ENCODE data around the gene CCR1. TPM values are rescaled to one million over a fixed set of nuclear protein-coding genes. Genes with fewer than 3 reads are reported as not detected.
"Not testable (repeated sequence)": the region's sequence is repeated elsewhere in the genome, so short reads cannot be mapped to it uniquely, and the experiment has no call there.

CCR1 gene
- polyA plus RNA-seq, 3 donors, result 1.9 to 2.5 (median 2.5) TPM

DNA sequence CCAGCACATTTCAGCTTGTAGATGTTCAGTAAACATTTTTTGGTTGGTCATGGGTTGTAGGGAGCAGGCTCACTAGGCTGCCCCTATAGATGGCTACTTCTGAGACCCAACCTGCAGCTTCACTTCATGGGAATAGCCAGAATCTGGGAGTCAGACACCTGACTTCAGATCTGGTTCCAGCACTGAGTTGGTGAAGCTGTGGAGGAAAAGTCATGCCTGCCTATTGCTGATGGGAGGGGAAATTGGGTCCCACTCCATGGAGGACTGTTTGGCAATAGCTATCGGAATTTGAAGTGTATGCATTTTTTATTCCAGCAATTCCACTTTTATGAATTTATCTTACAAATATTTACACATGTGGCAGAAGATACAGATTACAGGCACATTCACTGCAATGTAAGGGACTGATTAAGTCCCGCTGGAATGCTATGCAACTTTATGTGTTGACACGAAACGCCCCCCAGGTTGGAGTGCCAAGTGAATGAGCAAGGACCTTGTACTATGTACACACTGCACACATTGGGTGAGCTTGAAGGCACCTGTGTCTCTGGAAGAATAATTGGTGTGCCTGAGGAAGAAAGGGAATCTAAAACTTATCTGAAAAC is 7.8 kb upstream of the CCR1 start:
- DNase-seq (ENCODE audit: extremely low read depth in 1 of 11, low read depth in 9 of 11, low spot score in 4 of 11), result no peak

GRCh38 chr3:46214751-46215352 is 6.7 kb upstream of the CCR1 start:
- DNase-seq (ENCODE audit: extremely low read depth in 1 of 11, low read depth in 9 of 11, low spot score in 4 of 11), result no peak

- no peak for DNase-seq (ENCODE audit: extremely low read depth in 1 of 11, low read depth in 9 of 11, low spot score in 4 of 11)
Measured at GRCh38 chr3:46213201-46213600, 5.1 kb upstream of the CCR1 start.

DNA sequence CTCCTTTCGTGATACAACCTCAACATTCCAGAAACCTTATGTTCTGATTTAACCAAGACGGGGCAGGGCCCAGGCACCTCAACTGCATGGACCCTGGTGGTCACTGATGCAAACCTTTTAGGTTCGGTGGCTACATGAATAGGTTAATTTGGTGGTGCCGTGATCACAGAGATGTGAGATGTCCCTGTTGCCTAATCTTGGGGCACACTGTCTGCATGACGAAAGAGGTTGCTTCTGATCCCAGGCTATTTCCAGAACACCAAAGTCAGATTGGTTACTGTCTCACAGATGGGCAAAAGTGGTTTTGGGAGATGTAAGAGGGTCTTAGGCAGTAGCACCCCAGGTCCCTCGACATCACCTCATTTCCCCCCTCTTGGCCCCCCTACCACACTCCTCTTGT is 4.0 kb upstream of the CCR1 start:
- DNase-seq (ENCODE audit: extremely low read depth in 1 of 11, low read depth in 9 of 11, low spot score in 4 of 11), result no peak

GRCh38 chr3:46209746-46210470 is 1.8 kb upstream of the CCR1 start:
- DNase-seq (ENCODE audit: extremely low read depth in 1 of 11, low read depth in 9 of 11, low spot score in 4 of 11), result no peak

- no peak for DNase-seq (ENCODE audit: extremely low read depth in 1 of 11, low read depth in 9 of 11, low spot score in 4 of 11)
Measured at GRCh38 chr3:46209053-46209452, 940 bp upstream of the CCR1 start.

DNA sequence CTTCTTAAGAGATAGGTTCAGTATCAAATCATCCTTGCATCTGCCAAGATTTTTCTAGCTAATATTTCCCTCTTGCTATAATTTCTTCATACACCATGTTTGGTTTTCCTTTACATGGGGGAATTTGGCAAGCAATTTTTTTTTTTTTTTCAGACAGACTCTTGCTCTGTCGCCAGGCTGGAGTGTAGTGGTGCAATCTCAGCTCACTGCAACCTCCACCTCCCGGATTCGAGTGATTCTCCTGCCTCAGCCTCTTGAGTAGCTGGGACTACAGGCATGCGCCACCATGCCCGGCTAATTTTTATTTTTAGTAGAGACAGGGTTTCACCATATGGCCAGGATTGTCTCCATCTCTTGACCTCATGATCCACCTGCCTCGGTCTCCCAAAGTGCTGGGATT is 599 bp downstream of the CCR1 start:
- DNase-seq (ENCODE audit: extremely low read depth in 1 of 11, low read depth in 9 of 11, low spot score in 4 of 11), result not testable (repeated sequence)

GRCh38 chr3:46206282-46207015 is 1.7 kb downstream of the CCR1 start:
- no peak for DNase-seq (ENCODE audit: extremely low read depth in 1 of 11, low read depth in 9 of 11, low spot score in 4 of 11)

DNA sequence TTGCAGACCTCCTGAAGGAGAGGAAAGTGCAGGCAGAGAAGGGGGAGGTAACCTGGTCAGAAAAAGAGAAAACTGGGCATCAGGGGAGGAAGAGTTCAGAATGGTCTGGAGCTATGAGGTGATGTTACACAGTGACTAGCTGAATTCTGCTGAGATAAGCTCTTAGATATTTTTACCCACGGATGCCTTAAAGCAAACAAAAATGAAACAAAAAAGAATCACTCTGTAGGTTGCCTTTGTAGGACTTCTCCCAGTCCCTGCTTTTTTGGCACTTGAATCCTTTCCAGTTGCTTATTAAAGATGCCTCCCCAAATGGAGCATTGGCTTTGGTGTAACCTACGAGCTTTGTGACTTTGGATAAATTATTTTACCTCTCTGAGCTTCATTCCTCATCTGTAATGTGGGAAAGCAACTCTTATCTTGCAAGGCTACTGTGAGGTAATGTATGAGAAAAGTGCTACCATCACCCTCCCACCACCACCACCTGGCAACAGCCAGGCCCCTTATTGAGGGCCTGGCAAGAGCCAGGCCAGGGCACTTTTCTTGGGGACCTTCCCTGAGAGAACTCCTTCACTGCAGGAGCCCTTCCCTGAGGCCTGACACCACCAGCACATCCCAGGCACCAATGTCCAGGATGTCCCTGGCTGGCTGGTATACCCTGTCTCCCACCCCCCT is 2.7 kb downstream of the CCR1 start:
- no peak for DNase-seq (ENCODE audit: extremely low read depth in 1 of 11, low read depth in 9 of 11, low spot score in 4 of 11)

DNA sequence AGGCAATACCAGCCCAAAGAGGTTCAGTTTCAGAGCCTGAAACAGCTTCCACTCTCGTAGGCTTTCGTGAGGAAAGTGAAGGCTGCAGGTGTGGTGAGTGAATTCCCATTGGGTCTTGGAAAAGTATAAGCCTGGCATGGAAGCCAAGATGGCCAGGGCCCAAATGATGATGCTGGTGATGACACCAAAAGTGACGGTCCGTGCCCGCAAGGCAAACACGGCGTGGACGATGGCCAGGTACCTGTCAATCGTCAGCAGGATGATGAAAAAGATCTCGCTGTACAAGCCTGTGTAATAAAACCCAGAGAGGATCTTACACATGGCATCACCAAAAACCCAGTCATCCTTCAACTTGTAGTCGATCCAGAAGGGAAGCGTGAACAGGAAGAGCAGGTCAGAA is 4.4 kb downstream of the CCR1 start:
- DNase-seq (ENCODE audit: extremely low read depth in 1 of 11, low read depth in 9 of 11, low spot score in 4 of 11), result no peak

DNA sequence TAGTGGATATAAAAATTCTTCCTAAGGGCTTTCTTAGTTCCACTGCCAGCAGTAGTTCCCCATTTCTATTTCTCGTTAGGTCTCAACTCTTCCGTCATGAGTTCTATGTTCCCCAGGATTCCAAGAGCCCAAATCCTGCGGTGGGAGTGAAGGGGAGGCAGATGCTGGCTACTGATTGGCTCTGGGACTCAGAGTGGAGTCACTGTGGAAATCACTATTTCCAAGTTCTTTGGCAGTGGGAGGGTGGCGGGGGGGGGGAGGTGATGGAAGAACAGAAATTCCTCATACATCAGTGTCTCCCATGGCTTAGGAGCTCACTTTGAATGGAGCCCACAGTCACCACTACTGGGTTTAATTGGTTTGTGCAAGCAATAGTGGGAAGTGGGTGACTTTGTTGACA is 5.6 kb downstream of the CCR1 start:
- no peak for DNase-seq (ENCODE audit: extremely low read depth in 1 of 11, low read depth in 9 of 11, low spot score in 4 of 11)

- DNase-seq (ENCODE audit: extremely low read depth in 1 of 11, low read depth in 9 of 11, low spot score in 4 of 11), result no peak
Measured at GRCh38 chr3:46200790-46201189, 7.3 kb downstream of the CCR1 start.

- DNase-seq (ENCODE audit: extremely low read depth in 1 of 11, low read depth in 9 of 11, low spot score in 4 of 11), result no peak
Measured at GRCh38 chr3:46200211-46200610, 7.9 kb downstream of the CCR1 start.

DNA sequence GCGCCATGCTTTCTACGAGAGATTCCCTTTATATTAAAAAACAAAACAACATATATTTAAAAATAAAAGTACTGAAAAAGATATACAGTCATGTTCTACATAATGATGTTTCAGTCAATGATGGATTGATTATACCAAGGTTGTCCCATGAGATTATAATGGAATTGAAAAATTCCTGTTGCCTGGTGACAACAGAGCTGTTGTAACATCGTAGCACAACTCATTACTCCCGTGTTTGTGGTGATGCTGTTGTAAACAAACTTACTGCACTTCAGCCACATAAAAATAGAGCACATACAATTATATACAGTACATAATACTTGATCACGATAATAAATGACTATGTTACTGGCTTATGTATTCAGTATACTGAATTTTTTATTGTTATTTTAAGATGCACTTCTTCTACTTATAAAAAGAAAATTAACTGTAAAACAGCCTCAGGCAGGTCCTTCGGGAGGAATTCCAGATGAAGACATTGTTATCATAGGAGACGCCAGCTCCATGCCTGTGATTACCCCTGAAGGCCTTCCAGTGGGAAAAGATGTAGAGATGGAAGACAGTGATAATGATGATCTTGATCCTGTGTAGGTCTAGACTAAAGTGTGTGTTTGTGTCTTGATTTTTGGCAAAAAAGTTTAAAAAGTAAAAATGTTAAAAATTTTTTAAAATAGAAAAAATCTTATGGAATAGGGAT is 11.7 kb downstream of the CCR1 start:
- no peak for DNase-seq (ENCODE audit: extremely low read depth in 1 of 11, low read depth in 9 of 11, low spot score in 4 of 11)

DNA sequence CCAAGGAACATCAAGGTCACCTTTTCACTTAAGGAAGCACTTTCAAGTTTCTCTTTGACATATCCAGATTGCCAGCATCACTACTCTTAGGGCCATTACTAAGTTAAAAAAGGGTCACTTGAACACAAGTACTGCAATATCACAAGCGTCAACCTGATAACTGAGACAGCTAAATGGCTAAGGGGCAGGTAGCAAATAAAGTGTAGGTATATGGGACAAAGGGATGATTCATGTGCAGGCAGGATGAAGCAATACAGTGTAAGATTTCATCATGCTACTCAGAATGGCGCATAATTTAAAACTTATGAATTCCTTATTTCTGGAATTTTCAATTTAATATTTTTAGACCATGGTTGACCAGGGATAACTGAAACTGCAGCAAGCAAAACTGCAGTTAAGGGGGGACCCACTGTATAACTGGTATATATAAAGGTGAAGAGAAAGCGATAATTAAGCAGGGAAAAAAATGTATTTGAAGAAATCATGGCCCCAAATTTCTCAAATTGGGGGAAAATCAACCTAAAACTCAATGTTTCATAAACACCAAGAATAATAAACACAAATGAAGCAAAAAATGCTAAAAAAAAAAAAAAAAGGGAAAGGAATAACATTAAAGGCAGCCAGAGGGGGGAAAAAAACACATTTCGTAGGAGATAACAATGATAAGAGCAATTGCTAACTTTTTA is 13.1 kb downstream of the CCR1 start:
- DNase-seq (ENCODE audit: extremely low read depth in 1 of 11, low read depth in 9 of 11, low spot score in 4 of 11), result no peak

DNA sequence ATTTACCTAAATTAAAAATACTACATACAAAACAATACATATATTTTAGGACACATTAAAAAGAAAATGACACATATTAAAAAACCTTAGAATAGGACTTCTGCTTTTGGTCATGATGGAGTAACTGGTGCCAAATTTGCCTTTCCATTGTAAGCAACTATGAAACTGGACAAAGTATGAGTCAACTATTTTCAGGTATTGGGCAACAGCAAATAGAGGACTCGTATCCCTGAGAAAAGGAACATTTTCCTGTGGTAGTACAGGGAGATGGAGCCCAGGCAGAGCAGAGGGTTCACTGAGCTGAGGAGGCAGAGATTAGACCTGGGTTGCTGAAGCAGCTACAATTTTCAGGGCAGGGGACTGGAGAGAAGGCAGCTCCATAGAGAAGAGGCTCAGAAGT is 14.7 kb downstream of the CCR1 start:
- DNase-seq (ENCODE audit: extremely low read depth in 1 of 11, low read depth in 9 of 11, low spot score in 4 of 11), result no peak

GRCh38 chr3:46192939-46193338 is 15.2 kb downstream of the CCR1 start:
- DNase-seq (ENCODE audit: extremely low read depth in 1 of 11, low read depth in 9 of 11, low spot score in 4 of 11), result no peak

DNA sequence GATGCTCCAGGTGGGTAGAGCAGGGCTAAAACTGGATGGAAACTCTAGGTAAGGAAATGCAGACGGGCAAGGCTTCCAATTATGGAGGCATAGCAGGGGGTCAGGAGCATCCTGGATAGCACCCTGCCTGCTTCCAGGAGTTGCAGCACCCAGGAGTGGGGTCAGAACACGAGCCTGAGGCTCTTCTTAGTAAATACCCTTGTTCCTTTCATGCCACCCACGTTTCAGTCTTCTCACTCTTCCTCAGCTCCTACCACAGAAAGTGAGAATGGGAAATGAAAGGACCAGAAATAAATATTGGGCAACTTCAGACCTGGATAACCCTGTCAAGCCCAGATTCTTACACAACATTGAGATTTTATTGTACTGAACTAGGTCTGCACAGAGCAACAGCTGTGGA is 16.4 kb downstream of the CCR1 start:
- no peak for DNase-seq (ENCODE audit: extremely low read depth in 1 of 11, low read depth in 9 of 11, low spot score in 4 of 11)

Measured in renal cortex interstitium (tissue), 11 donors.